BJ (cell line): Measurements from ENCODE around the gene JUND. TPM values are rescaled to one million over a fixed set of nuclear protein-coding genes. Genes with fewer than 3 reads are reported as not detected.

Source experiments
- CTCF ChIA-PET: fragments of 350-600 bp; formaldehyde crosslinking; extraction: SDS; loops from one replicate; lab custom pipeline; 2021; ENCODE audit warnings: antibody characterized with exemption, inconsistent platforms; lab: Yijun Ruan, JAX
- POLR2A ChIA-PET: fragments of 300-600 bp; sonication (Branson Sonifier 250); formaldehyde crosslinking; extraction: SDS; loops from one replicate; lab custom pipeline; 2021; ENCODE audit warnings: antibody characterized with exemption; lab: Charles Lee
- DNase-seq: peaks from one replicate; pipeline ENCODE4 v3.0.0-alpha.2; 2011; ENCODE audit warnings: low read depth
- H3K27me3 ChIP-seq: 2 replicates; pipeline ENCODE4 v1.6.0; 2011; ENCODE audit warnings: low read length; ENCODE audit not compliant: control insufficient read depth, insufficient read depth
- H3K36me3 ChIP-seq: 2 replicates; pipeline ENCODE4 v1.5.1; 2011; ENCODE audit warnings: low read length; ENCODE audit not compliant: control insufficient read depth, insufficient read depth
- H3K4me3 ChIP-seq: 2 replicates; pipeline ENCODE4 v1.5.1; 2011; ENCODE audit warnings: low read depth, mild to moderate bottlenecking, control low read depth, low read length
- polyA plus RNA-seq: library from polyadenylated mRNA; depleted of rRNA; stranded (reverse); fragments of >200 nt; gene quantifications from 2 replicates; pipeline ENCODE4 v1.2.3, GENCODE V29; 2011
- TF ChIP-seq, protein P1 (sequence below): IDR thresholded peaks from 2 replicates; pipeline ENCODE4 v1.5.1; 2011; ENCODE audit warnings: low read depth, mild to moderate bottlenecking, control low read depth, inconsistent platforms, low read length, moderate library complexity; ENCODE audit not compliant: insufficient read depth

The JUND gene
- polyA plus RNA-seq, 1 experiment = 124 TPM

DNA sequence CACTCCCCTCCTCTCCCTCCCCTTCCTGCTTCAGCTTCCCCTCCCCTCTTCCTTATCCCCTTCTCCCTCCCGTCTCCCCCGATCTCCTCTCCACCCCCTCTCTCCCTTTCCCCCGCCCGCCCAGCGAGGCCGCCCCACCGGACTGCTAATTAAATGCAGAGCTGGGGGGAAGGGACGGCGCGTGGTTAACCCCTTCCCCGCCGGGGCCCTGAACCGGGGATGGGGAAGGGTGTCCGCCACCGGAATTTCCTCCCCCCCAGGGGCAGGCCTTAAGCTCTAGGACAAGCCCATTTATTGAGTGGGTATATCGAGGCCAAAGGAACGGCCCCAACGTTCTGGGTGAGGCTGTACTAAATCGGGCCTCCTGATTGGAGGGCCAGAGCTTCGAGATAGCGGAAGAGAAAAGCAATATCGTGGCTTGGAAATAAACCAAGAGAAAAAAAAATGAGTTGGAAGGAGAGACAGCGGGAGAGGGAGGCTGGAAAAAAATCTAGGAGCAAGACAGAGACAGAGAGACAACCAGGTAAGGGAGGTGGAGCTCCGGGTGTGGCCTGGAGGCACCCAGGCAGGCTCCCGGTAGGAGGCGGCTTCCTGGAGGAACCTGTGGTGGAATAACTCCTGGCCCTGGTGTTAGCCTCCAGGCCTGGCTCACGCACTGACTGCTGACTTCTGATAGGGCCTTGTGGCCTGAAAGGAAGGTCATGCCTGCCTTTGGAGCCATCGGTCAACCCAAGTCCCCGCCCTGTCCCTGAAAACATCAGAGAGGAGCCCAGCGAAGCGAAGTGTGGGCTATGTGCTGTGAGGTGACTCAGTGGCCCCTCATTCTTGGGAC lies 11.6 kb upstream of the JUND start:
- no peaks in the 10 kb centered on the region for H3K27me3 ChIP-seq
- ChIA-PET CTCF (interaction anchor here (1.2 to 6.5 kb wide), 4 partner anchors 8 to 39 kb away, joined by 3 to 48 read pairs (median 4); partner anchors contain the start of gene JUND), POLR2A (interaction anchor here (0.6 to 2.4 kb wide), 3 partner anchors 10 to 13 kb away, joined by 6 to 41 read pairs (median 9); partner anchors contain the start of gene JUND)
- peak overlapping the region; percentile 63 for H3K4me3 ChIP-seq
- no peaks in the 10 kb centered on the region for H3K36me3 ChIP-seq
- no peak for DNase-seq
- TF ChIP-seq, protein P1, sequence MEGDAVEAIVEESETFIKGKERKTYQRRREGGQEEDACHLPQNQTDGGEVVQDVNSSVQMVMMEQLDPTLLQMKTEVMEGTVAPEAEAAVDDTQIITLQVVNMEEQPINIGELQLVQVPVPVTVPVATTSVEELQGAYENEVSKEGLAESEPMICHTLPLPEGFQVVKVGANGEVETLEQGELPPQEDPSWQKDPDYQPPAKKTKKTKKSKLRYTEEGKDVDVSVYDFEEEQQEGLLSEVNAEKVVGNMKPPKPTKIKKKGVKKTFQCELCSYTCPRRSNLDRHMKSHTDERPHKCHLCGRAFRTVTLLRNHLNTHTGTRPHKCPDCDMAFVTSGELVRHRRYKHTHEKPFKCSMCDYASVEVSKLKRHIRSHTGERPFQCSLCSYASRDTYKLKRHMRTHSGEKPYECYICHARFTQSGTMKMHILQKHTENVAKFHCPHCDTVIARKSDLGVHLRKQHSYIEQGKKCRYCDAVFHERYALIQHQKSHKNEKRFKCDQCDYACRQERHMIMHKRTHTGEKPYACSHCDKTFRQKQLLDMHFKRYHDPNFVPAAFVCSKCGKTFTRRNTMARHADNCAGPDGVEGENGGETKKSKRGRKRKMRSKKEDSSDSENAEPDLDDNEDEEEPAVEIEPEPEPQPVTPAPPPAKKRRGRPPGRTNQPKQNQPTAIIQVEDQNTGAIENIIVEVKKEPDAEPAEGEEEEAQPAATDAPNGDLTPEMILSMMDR = no peak

DNA sequence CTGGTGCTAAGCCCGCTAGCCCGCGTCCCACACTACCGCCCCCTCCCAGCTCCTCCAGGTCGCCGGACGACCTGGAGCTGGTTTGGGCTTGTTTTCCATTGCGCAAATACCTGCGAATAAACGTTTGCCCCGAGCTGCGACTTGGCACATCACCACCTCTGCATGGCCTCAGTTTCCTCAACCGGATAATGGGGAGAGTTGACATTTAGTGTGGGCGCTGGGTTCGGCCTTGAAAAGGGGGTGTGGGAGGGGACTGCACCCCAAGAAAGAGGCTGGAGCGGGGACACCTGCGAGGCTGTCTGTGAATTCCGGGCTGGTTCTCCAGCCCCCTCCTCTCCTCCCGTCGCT lies 11.0 kb upstream of the JUND start:
- CTCF ChIA-PET = interaction anchor here (1.2 to 6.5 kb wide), 4 partner anchors 9 to 40 kb away, joined by 3 to 48 read pairs (median 4); partner anchors contain the start of gene JUND

DNA sequence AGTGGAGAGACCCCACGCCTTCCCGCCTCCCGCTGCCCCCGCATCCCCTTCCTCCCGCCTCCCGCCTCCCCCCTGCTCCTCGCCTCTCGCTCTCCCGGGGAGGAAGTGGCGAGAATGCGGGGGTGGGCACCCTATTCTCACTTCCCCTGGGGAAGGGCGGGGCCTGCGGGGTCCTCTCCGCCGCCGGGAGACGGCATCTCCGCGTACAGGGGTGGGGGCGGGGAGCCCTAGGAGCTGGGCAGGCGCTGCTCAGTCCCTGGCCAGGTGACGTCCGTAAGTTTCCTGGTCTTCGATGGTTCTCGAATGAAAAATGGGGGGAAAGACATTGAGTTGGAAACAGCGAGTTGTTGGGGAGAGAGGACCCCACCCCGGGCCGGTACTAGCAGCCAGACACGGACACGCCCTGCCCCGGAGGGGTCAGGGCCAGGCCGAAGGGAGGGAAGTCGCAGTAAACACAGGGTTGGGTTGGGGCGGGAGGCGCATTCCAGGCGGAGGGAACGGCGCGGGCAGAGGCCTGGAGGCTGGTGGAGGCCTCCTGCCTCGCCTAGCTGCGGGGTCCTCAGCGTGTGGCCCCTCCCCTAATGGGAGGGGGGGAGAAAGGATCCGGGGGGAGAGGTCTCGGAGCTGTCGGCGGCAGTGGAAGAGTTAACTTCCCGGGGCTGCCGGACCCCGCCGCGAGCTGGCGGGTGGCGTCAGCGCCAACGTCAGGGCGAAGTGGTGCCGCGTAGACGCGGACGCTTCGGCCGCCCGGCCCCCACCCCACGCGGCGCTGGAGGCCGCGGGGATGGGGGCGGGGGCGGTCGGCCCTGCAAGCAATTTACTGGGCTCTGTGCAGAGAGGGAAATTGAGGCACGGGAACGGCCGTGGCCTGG lies 10.4 kb upstream of the JUND start:
- Histone ChIP-seq H3K36me3 (no peaks in the 10 kb centered on the region), H3K4me3 (peak overlapping the region; percentile 63), H3K27me3 (no peaks in the 10 kb centered on the region)
- ChIA-PET POLR2A (interaction anchor here (1.5 to 2.4 kb wide), 2 partner anchors 10 to 12 kb away, joined by 9 to 41 read pairs; partner anchors contain the start of gene JUND), CTCF (interaction anchor here (1.3 to 6.5 kb wide), 3 partner anchors 12 to 40 kb away, joined by 3 to 48 read pairs (median 5); partner anchors contain the start of gene JUND)
- TF ChIP-seq, protein P1 = no peak
- no peak for DNase-seq

More for the DNA sequence above, 11.0 kb upstream of the JUND start:
- peak overlapping the region; percentile 63 for H3K4me3 ChIP-seq
- no peaks in the 10 kb centered on the region for H3K36me3 ChIP-seq
- H3K27me3 ChIP-seq = no peaks in the 10 kb centered on the region
- no peak for DNase-seq
- TF ChIP-seq, protein P1 = no peak
- POLR2A ChIA-PET = interaction anchor here (1.5 to 2.4 kb wide), 2 partner anchors 11 to 13 kb away, joined by 9 to 41 read pairs; partner anchors contain the start of gene JUND

DNA sequence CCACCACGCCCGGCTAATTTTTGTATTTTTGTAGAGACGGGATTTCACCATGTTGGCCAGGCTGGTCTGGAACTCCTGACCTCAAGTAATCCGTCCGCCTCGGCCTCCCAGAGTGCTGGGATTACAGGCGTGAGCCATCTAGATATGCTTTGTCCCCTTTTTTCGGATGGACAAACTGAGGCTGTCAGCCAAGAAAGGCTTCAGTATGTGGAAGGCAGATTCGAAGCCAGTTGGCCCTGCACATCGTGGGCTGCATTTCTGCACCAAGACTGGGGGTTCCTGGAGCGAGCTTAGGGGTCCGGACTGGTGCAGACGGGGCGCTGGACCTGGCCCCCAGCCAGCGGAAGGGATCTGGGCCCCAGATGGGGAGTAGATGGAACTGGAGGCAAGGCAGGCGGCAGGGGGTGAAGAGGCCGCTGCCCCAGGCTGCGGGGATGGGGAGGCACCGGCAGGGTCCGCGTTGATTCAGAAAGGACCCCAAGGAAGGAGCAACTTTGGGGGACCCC lies 9.7 kb upstream of the JUND start:
- no peaks in the 10 kb centered on the region for H3K36me3 ChIP-seq
- ChIA-PET POLR2A (interaction anchor here (2.4 kb wide), 1 partner anchor 9 kb away, joined by 41 read pairs; the partner anchor contains the start of gene JUND), CTCF (interaction anchor here (6.5 kb wide), 1 partner anchor 11 kb away, joined by 48 read pairs; the partner anchor contains the start of gene JUND)
- DNase-seq = no peak
- peak overlapping the region; percentile 63 for H3K4me3 ChIP-seq
- TF ChIP-seq, protein P1 = no peak
- H3K27me3 ChIP-seq = no peaks in the 10 kb centered on the region
